ENCODE measurements around the gene LMBR1. TPM values are rescaled to one million over a fixed set of nuclear protein-coding genes. Genes with fewer than 3 reads are reported as not detected.

The LMBR1 gene
- total and polyA plus RNA-seq, 4 donors: 11.2 to 35.7 (median 17.9) TPM

- Histone ChIP-seq H3K27me3 (ENCODE audit: control insufficient read depth in 4 of 4, insufficient read depth in 4 of 4, low read length in 3 of 4) (no peaks in the 10 kb centered on the region), H3K9me3 (ENCODE audit: control insufficient read depth in 4 of 4, low read length in 3 of 4) (no peaks in the 10 kb centered on the region), H3K36me3 (ENCODE audit: control insufficient read depth in 4 of 4, insufficient read depth in 3 of 4, low read depth in 1 of 4, low read length in 3 of 4) (peaks cover 0 to 4% (median 2%) of the 10 kb centered on the region in 4 donors), H3K4me1 (ENCODE audit: control insufficient read depth in 4 of 4, insufficient read depth in 4 of 4, low read length in 3 of 4) (peaks cover 0 to 13% (median 2%) of the 10 kb centered on the region in 4 donors), H3K9ac (ENCODE audit: low read depth in 1 of 2, low read length in 2 of 2) (no peak overlapping the region), H3K27ac (ENCODE audit: low read depth in 1 of 2, low read length in 2 of 2) (no peak overlapping the region), H3K4me3 (ENCODE audit: low read depth in 1 of 3, low read length in 3 of 3) (no peak overlapping the region)
- TF ChIP-seq NR2F2 (IDR thresholded peaks at IDR 0.05) (no peak), RAD21 (IDR thresholded peaks at IDR 0.05) (no peak), MAX (IDR thresholded peaks at IDR 0.05) (no peak), GABPA (IDR thresholded peaks at IDR 0.05 in 1 of 2, conservative IDR thresholded peaks at IDR 0.05 in 1 of 2) (no peak), HNF4A (conservative IDR thresholded peaks at IDR 0.05) (no peak)
- no peak for DNase-seq (ENCODE audit: low spot score)
- WGBS: 95% methylated on average over 4 of the region's 4 CpGs
These were observed 106.9 kb downstream of the LMBR1 start for GRCh38 chr7:156785998-156786543.

- WGBS: 95% methylated on average over 4 of the region's 4 CpGs
- peaks cover 0 to 4% (median 1%) of the 10 kb centered on the region in 4 donors for H3K36me3 ChIP-seq (ENCODE audit: control insufficient read depth in 4 of 4, insufficient read depth in 3 of 4, low read depth in 1 of 4, low read length in 3 of 4)
- no peaks in the 10 kb centered on the region for H3K4me1 ChIP-seq (ENCODE audit: control insufficient read depth in 4 of 4, insufficient read depth in 4 of 4, low read length in 3 of 4)
- no peak for TF ChIP-seq TAF1 (conservative IDR thresholded peaks at IDR 0.05)
- no peak for TF ChIP-seq GABPA (IDR thresholded peaks at IDR 0.05 in 1 of 2, conservative IDR thresholded peaks at IDR 0.05 in 1 of 2)
- no peak for TF ChIP-seq ZBTB33 (IDR thresholded peaks at IDR 0.05)
- no peak for TF ChIP-seq JUND (IDR thresholded peaks at IDR 0.05)
- TF ChIP-seq FOXA1 (IDR thresholded peaks at IDR 0.05): no peak
- no peak for TF ChIP-seq HNF4G (IDR thresholded peaks at IDR 0.05)
- TF ChIP-seq ATF3 (IDR thresholded peaks at IDR 0.05): no peak
- no peak for TF ChIP-seq HNF4A (conservative IDR thresholded peaks at IDR 0.05)
- no peak for TF ChIP-seq CTCF (IDR thresholded peaks at IDR 0.05; ENCODE audit: low read depth, low read length, missing input control)
- no peak for TF ChIP-seq EGR1 (IDR thresholded peaks at IDR 0.05; ENCODE audit: low read depth in 2 of 2)
- TF ChIP-seq MAX (IDR thresholded peaks at IDR 0.05): no peak
- no peak for TF ChIP-seq NR2F2 (IDR thresholded peaks at IDR 0.05)
- TF ChIP-seq RXRA (IDR thresholded peaks at IDR 0.05): no peak
- no peak for TF ChIP-seq RAD21 (IDR thresholded peaks at IDR 0.05)
- no peak for TF ChIP-seq REST (IDR thresholded peaks at IDR 0.05)
- TF ChIP-seq SP1 (IDR thresholded peaks at IDR 0.05): no peak
- TF ChIP-seq YY1 (IDR thresholded peaks at IDR 0.05): no peak
- no peak for TF ChIP-seq FOXA2 (IDR thresholded peaks at IDR 0.05)
- H3K27ac ChIP-seq (ENCODE audit: low read depth in 1 of 2, low read length in 2 of 2): no peak overlapping the region
- H3K27me3 ChIP-seq (ENCODE audit: control insufficient read depth in 4 of 4, insufficient read depth in 4 of 4, low read length in 3 of 4): no peaks in the 10 kb centered on the region
- H3K4me3 ChIP-seq (ENCODE audit: low read depth in 1 of 3, low read length in 3 of 3): no peak overlapping the region
- no peak overlapping the region for H3K9ac ChIP-seq (ENCODE audit: low read depth in 1 of 2, low read length in 2 of 2)
- no peaks in the 10 kb centered on the region for H3K9me3 ChIP-seq (ENCODE audit: control insufficient read depth in 4 of 4, low read length in 3 of 4)
- DNase-seq (ENCODE audit: low spot score): no peak
These were observed 109.1 kb downstream of the LMBR1 start for GRCh38 chr7:156783864-156784263.
